Prostate gland (tissue), 2 donors: ENCODE measurements around the gene FAM229B.

Source experiments
- POLR2A ChIP-seq: fragments of 450-650 bp; IDR thresholded peaks from one replicate; pipeline ENCODE4 v1.6.1; 2016; ENCODE audit warnings: antibody characterized with exemption, mild to moderate bottlenecking
- POLR2AphosphoS5 ChIP-seq: sonication (generic); formaldehyde crosslinking; IDR thresholded peaks from one replicate; pipeline ENCODE4 v1.6.1; 2017; ENCODE audit warnings: antibody characterized with exemption
- TF ChIP-seq, protein P1 (sequence below), 4 experiments: fragments of 200-600 bp in 2 of 4; fragments of 450-650 bp in 2 of 4; sonication (generic) in 2 of 4; IDR thresholded peaks; 1 replicate in 3 of 4; 2 replicates in 1 of 4; pipeline ENCODE4 v1.5.1; 2016 to 2019; ENCODE audit warnings: antibody characterized with exemption in 4 of 4, mild to moderate bottlenecking in 2 of 4, moderate library complexity in 2 of 4

DNA sequence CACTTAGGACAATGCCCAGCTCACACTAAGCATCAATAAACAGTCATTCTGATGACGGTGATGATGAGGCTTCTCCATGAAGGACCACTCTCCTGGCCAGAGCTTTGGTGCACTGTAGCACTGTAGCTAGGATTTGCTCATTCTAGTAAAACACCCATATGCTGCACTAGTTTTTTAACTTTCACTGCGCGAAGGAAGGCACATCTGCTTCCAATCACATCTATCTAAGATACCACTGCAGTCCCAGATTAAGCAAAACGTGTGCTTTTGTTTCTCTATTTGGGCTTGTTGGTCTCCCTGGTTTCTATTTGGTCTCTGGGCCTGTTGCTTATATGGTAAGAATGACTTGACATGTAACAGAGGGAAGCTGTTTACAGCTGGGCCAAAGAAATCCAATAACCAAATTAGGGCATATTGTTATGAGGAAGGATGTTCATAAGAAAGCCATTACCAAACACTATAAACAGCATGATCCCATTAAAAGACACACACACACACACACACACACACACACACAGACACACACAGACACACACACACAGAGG lies 62.4 kb downstream of the FAM229B start:
- TF ChIP-seq, protein P1, sequence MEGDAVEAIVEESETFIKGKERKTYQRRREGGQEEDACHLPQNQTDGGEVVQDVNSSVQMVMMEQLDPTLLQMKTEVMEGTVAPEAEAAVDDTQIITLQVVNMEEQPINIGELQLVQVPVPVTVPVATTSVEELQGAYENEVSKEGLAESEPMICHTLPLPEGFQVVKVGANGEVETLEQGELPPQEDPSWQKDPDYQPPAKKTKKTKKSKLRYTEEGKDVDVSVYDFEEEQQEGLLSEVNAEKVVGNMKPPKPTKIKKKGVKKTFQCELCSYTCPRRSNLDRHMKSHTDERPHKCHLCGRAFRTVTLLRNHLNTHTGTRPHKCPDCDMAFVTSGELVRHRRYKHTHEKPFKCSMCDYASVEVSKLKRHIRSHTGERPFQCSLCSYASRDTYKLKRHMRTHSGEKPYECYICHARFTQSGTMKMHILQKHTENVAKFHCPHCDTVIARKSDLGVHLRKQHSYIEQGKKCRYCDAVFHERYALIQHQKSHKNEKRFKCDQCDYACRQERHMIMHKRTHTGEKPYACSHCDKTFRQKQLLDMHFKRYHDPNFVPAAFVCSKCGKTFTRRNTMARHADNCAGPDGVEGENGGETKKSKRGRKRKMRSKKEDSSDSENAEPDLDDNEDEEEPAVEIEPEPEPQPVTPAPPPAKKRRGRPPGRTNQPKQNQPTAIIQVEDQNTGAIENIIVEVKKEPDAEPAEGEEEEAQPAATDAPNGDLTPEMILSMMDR (IDR thresholded peaks at IDR 0.05): no peak
- TF ChIP-seq POLR2AphosphoS5 (peak; percentile 27), POLR2A (no peak)
